RCC 7860 (cell line): ENCODE measurements around the gene LYRM1.
"Not testable (repeated sequence)": the region's sequence is repeated elsewhere in the genome, so short reads cannot be mapped to it uniquely, and the experiment has no call there.

Experiments used
- DNase-seq: peaks from one replicate; pipeline ENCODE4 v3.0.0-alpha.2; 2015; ENCODE audit warnings: low spot score
- FAIRE-seq: peaks from 2 replicates; lab custom pipeline; 2012; peaks lifted over from hg19 to GRCh38; lab: Jason Lieb, UNC

LYRM1 gene

GRCh38 chr16:20971401-20971800 lies 70.8 kb downstream of the LYRM1 start:
- FAIRE-seq: no peak

GRCh38 chr16:20973201-20973600 lies 72.6 kb downstream of the LYRM1 start:
- not testable (repeated sequence) for FAIRE-seq, DNase-seq

More at GRCh38 chr16:20971401-20971800, 70.8 kb downstream of the LYRM1 start:
- DNase-seq: no peak
